HCT116 (cell line): ENCODE data around the gene SLC44A5. TPM values are rescaled to one million over a fixed set of nuclear protein-coding genes. Genes with fewer than 3 reads are reported as not detected.

Source experiments
- ATAC-seq: fragments of 200-7000 bp; cut with Tn5 transposase; 2 replicates; pipeline ENCODE4 v1.9.1; 2020; ENCODE audit warnings: mild to moderate bottlenecking, moderate library complexity
- BruUV-seq: library from RNA; stranded (reverse); fragments of 400-500 nt; replicated peaks from 2 replicates; lab custom pipeline; 2021; lab: Mats Ljungman, UMichigan
- CTCF ChIA-PET: fragments of 300-600 bp; sonication (Branson Sonifier 250); formaldehyde crosslinking; loops from one replicate; lab custom pipeline; 2021; ENCODE audit warnings: antibody characterized with exemption; lab: Charles Lee
- POLR2A ChIA-PET: fragments of 300-600, 350-600 bp; sonication (Branson Sonifier 250); formaldehyde crosslinking; loops from one replicate; lab custom pipeline; 2021; ENCODE audit warnings: antibody characterized with exemption; lab: Charles Lee
- RAD21 ChIA-PET, 2 experiments: fragments of 300-600 bp; sonication (Branson Sonifier 250); formaldehyde crosslinking; loops; one replicate each; lab custom pipeline; 2023; ENCODE audit warnings: low total read pairs in 2 of 2; ENCODE audit not compliant: uncharacterized antibody in 2 of 2, unreplicated experiment in 2 of 2, low non-redundant PET in 1 of 2; lab: Charles Lee
- DNase-seq: peaks from one replicate; pipeline ENCODE4 v3.0.0-alpha.2; 2010; ENCODE audit warnings: low read depth, low spot score
- H2AFZ ChIP-seq: fragments of 200-600 bp; shearing (Covaris generic), sonication (generic); 2 replicates; pipeline ENCODE4 v1.6.1; 2017; ENCODE audit warnings: low read depth, mixed run types, mixed read lengths, antibody characterized with exemption, low read length; ENCODE audit not compliant: poor library complexity, severe bottlenecking
- H3K27ac ChIP-seq: 2 replicates; pipeline ENCODE4 v1.5.1; 2012; ENCODE audit warnings: low read depth, low read length
- H3K27me3 ChIP-seq: fragments of 200-600 bp; sonication (generic); 2 replicates; pipeline ENCODE4 v1.6.1; 2016; ENCODE audit warnings: mixed run types, low read length, mixed read lengths; ENCODE audit not compliant: insufficient read depth
- H3K36me3 ChIP-seq, 2 experiments: fragments of 200-500 bp in 1 of 2; fragments of 200-600 bp in 1 of 2; sonication (Bioruptor generic) in 1 of 2; sonication (generic) in 1 of 2; 2 replicates each; pipeline versions ENCODE4 v1.5.1 to v1.6.1; 2014 to 2016; ENCODE audit warnings: low read length in 2 of 2, inconsistent platforms in 1 of 2, mixed read lengths in 1 of 2, mixed run types in 1 of 2; ENCODE audit not compliant: insufficient read depth in 2 of 2, control insufficient read depth in 1 of 2
- H3K4me1 ChIP-seq, 2 experiments: fragments of 200-600 bp in 1 of 2; sonication (generic) in 1 of 2; 2 replicates each; pipeline versions ENCODE4 v1.5.1 to v1.6.1; 2012 to 2017; ENCODE audit warnings: low read length in 2 of 2, inconsistent platforms in 1 of 2, mild to moderate bottlenecking in 1 of 2, mixed read lengths in 1 of 2, mixed run types in 1 of 2, moderate library complexity in 1 of 2; ENCODE audit not compliant: insufficient read depth in 2 of 2, control insufficient read depth in 1 of 2
- H3K4me2 ChIP-seq: fragments of 200-600 bp; sonication (generic); 2 replicates; pipeline ENCODE4 v1.6.1; 2017; ENCODE audit warnings: mixed run types, low read length, mixed read lengths
- H3K4me3 ChIP-seq, 2 experiments: fragments of 200-600 bp in 1 of 2; sonication (generic) in 1 of 2; replicated peaks in 1 of 2; 2 replicates each; pipeline ENCODE4 v1.5.1; 2011 to 2016; ENCODE audit warnings: low read length in 2 of 2, control low read depth in 1 of 2, low read depth in 1 of 2, mild to moderate bottlenecking in 1 of 2, mixed read lengths in 1 of 2, mixed run types in 1 of 2
- H3K79me2 ChIP-seq: fragments of 200-600 bp; sonication (generic); 2 replicates; pipeline ENCODE4 v1.6.1; 2017; ENCODE audit warnings: mild to moderate bottlenecking, mixed run types, low read length, moderate library complexity, mixed read lengths; ENCODE audit not compliant: insufficient read depth
- H3K9ac ChIP-seq: fragments of 200-600 bp; sonication (generic); 2 replicates; pipeline ENCODE4 v1.6.1; 2016; ENCODE audit warnings: low read length, mixed read lengths
- H3K9me2 ChIP-seq: fragments of 200-600 bp; sonication (generic), shearing (Covaris generic); 2 replicates; pipeline ENCODE4 v1.6.1; 2017; ENCODE audit warnings: mixed run types, mild to moderate bottlenecking, moderate library complexity; ENCODE audit not compliant: insufficient read depth
- H3K9me3 ChIP-seq, 2 experiments: fragments of 200-500 bp in 1 of 2; fragments of 200-600 bp in 1 of 2; sonication (Bioruptor generic) in 1 of 2; sonication (generic) in 1 of 2; 2 replicates each; pipeline ENCODE4 v1.6.1; 2014 to 2017; ENCODE audit warnings: low read length in 2 of 2, mixed read lengths in 2 of 2, inconsistent platforms in 1 of 2, low read depth in 1 of 2, mild to moderate bottlenecking in 1 of 2, mixed run types in 1 of 2, moderate library complexity in 1 of 2; ENCODE audit not compliant: control insufficient read depth in 1 of 2, insufficient read depth in 1 of 2
- H4K20me1 ChIP-seq: fragments of 200-600 bp; sonication (generic), shearing (Covaris generic); 2 replicates; pipeline ENCODE4 v1.6.1; 2017; ENCODE audit warnings: mixed run types, mild to moderate bottlenecking, moderate library complexity; ENCODE audit not compliant: insufficient read depth
- CBX3 ChIP-seq: IDR thresholded peaks from 2 replicates; pipeline ENCODE4 v1.6.1; 2012; ENCODE audit warnings: low read depth
- CTCF ChIP-seq, 3 experiments: fragments of 200-600 bp in 1 of 3; sonication (generic) in 1 of 3; IDR thresholded peaks in 2 of 3; conservative IDR thresholded peaks in 1 of 3; 2 replicates each; pipeline ENCODE4 v1.5.1; 2012 to 2017; ENCODE audit warnings: low read depth in 2 of 3, low read length in 2 of 3, antibody characterized with exemption in 1 of 3, borderline replicate concordance in 1 of 3, control low read depth in 1 of 3, mild to moderate bottlenecking in 1 of 3, mixed read lengths in 1 of 3, mixed run types in 1 of 3, moderate library complexity in 1 of 3; ENCODE audit not compliant: insufficient read depth in 1 of 3
- EZH2 ChIP-seq: fragments of 200-600 bp; sonication (generic); IDR thresholded peaks from 2 replicates; pipeline ENCODE4 v1.6.1; 2017; ENCODE audit warnings: antibody characterized with exemption, mixed run types
- intact Hi-C: fragments of 100-400 bp; cut with micrococcal nuclease; formaldehyde crosslinking; loops from 2 replicates; pipeline ENCODE4 v1.10.0; 2022
- total RNA-seq: library from RNA; stranded (reverse); gene quantifications from one replicate; pipeline ENCODE4 v1.2.1, GENCODE V29; 2021; ENCODE audit not compliant: unreplicated experiment

SLC44A5 gene
- total RNA-seq, 1 experiment from 2014 or later, result 2.4 TPM

- H3K79me2 ChIP-seq, result no peaks in the 10 kb centered on the region
- TF ChIP-seq CTCF (IDR thresholded peaks at IDR 0.05 in 2 of 3, conservative IDR thresholded peaks at IDR 0.05 in 1 of 3; ENCODE audit: borderline replicate concordance in 1 of 3, insufficient read depth in 1 of 3, low read depth in 2 of 3, low read length in 2 of 3), result no peak
- no peak for TF ChIP-seq CBX3
- no peak for TF ChIP-seq EZH2
- TF ChIP-seq, all 23 proteins: peak for 0
- ChIA-PET RAD21 (no interaction called here), POLR2A (no interaction called here), CTCF (no interaction called here)
- intact Hi-C loops, result no loop called here
- Histone ChIP-seq H3K27ac (no peak overlapping the region), H3K9ac (no peak overlapping the region), H3K36me3 (no peaks in the 10 kb centered on the region), H3K4me1 (no peaks in the 10 kb centered on the region), H4K20me1 (no peaks in the 10 kb centered on the region), H3K4me3 (no peak overlapping the region), H3K27me3 (no peaks in the 10 kb centered on the region), H3K9me3 (no peaks in the 10 kb centered on the region), H3K9me2 (no peaks in the 10 kb centered on the region), H2AFZ (no peak overlapping the region), H3K4me2 (no peak overlapping the region)
- BruUV-seq, result no TSS peak
- DNase-seq, result no peak
- no peak for ATAC-seq
Measured at GRCh38 chr1:75612976-75613375, 2.1 kb upstream of the SLC44A5 start.

- ChIA-PET RAD21 (no interaction called here), CTCF (no interaction called here)
- DNase-seq, result no peak
- H3K9ac ChIP-seq, result no peak overlapping the region
- H3K4me2 ChIP-seq, result no peak overlapping the region
- TF ChIP-seq EZH2, result no peak
- TF ChIP-seq, all 23 proteins: peak for 0
- H2AFZ ChIP-seq, result no peak overlapping the region
- POLR2A ChIA-PET, result no interaction called here
- no peaks in the 10 kb centered on the region for H3K9me2 ChIP-seq
- intact Hi-C loops, result no loop called here
- ATAC-seq, result no peak
- H3K9me3 ChIP-seq, result no peaks in the 10 kb centered on the region
- no peak overlapping the region for H3K27ac ChIP-seq
- no peak overlapping the region for H3K4me3 ChIP-seq
- H4K20me1 ChIP-seq, result no peaks in the 10 kb centered on the region; the same call in 1 of the 2 replicates
- no TSS peak for BruUV-seq
- H3K36me3 ChIP-seq, result no peaks in the 10 kb centered on the region
- H3K27me3 ChIP-seq, result no peaks in the 10 kb centered on the region
- H3K4me1 ChIP-seq, result no peaks in the 10 kb centered on the region
- H3K79me2 ChIP-seq, result no peaks in the 10 kb centered on the region
Measured at GRCh38 chr1:75602486-75602885, 8.4 kb downstream of the SLC44A5 start.
